Ishikawa (cell line): ENCODE results near the gene SAXO1.
A peak's percentile ranks its signal among the peaks of the same experiment; 100 is the strongest.

Experiments used
- CEBPB ChIP-seq: IDR thresholded peaks from 2 replicates; pipeline ENCODE4 v1.6.1; 2012
- CREB1 ChIP-seq: IDR thresholded peaks from 2 replicates; pipeline ENCODE4 v1.6.1; 2012; ENCODE audit warnings: low read depth
- EGR1 ChIP-seq: IDR thresholded peaks from 2 replicates; pipeline ENCODE4 v1.6.1; 2012
- EP300 ChIP-seq: IDR thresholded peaks from 2 replicates; pipeline ENCODE4 v1.6.1; 2012; ENCODE audit warnings: borderline replicate concordance
- FOXM1 ChIP-seq: IDR thresholded peaks from 2 replicates; pipeline ENCODE4 v1.6.1; 2012; ENCODE audit warnings: low read depth, borderline replicate concordance
- MAX ChIP-seq: IDR thresholded peaks from 2 replicates; pipeline ENCODE4 v1.6.1; 2012
- NFIC ChIP-seq: IDR thresholded peaks from 2 replicates; pipeline ENCODE4 v1.6.1; 2012
- RAD21 ChIP-seq: IDR thresholded peaks from 2 replicates; pipeline ENCODE4 v1.6.1; 2012; ENCODE audit warnings: low read depth
- REST ChIP-seq: IDR thresholded peaks from 2 replicates; pipeline ENCODE4 v1.6.1; 2012; ENCODE audit warnings: low read depth, mild to moderate bottlenecking
- TAF1 ChIP-seq: IDR thresholded peaks from 2 replicates; pipeline ENCODE4 v1.6.1; 2012; ENCODE audit warnings: low read depth, mild to moderate bottlenecking
- TCF12 ChIP-seq: IDR thresholded peaks from 2 replicates; pipeline ENCODE4 v1.6.1; 2012; ENCODE audit warnings: low read depth
- TEAD4 ChIP-seq: IDR thresholded peaks from 2 replicates; pipeline ENCODE4 v1.6.1; 2012
- USF1 ChIP-seq: IDR thresholded peaks from 2 replicates; pipeline ENCODE4 v1.6.1; 2012
- YY1 ChIP-seq: IDR thresholded peaks from 2 replicates; pipeline ENCODE4 v1.6.1; 2012; ENCODE audit warnings: low read depth
- ZBTB7A ChIP-seq: IDR thresholded peaks from 2 replicates; pipeline ENCODE4 v1.6.1; 2012; ENCODE audit warnings: low read depth

The SAXO1 gene

DNA sequence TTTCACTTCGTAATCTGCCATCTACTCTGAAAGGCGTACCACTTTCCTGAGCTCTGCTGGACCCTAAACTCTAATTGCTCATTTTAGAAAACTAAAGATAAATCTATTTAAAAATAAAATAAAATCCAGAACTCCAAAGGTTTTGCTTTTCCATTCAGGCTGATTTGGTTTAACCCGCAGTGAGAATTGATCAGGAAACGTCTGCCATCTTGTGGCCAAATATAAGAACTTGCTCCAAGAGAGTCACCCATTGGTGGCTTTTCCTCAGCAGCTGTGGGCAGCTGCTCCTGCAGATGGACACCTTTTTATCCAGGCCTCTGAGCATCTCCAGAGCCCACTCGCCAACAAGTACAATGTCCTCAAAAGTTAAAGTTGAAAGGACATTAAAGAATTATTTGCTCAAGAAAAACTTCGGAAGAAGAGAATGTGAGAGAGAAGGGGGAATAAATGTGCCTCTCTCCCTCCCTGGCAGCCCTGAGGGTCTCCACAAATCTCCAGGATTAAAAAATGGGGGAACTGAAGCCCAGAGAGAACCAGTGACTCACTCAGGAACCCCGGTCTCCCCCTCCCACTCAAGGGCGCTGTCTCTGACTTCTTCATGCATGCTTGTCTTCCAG lies 4.1 kb downstream of the SAXO1 start:
- TF ChIP-seq ZBTB7A = no peak
- peak; percentile 80 for TF ChIP-seq RAD21
- TF ChIP-seq NFIC = no peak
- TF ChIP-seq CREB1 = no peak
- no peak for TF ChIP-seq REST
- TF ChIP-seq MAX = no peak
- no peak for TF ChIP-seq TCF12

- TF ChIP-seq USF1 = no peak
- no peak for TF ChIP-seq FOXM1
- no peak for TF ChIP-seq YY1
- TF ChIP-seq EP300 = no peak
- TF ChIP-seq TCF12 = no peak
- no peak for TF ChIP-seq ZBTB7A
- no peak for TF ChIP-seq EGR1
- TF ChIP-seq TAF1 = no peak
- TF ChIP-seq TEAD4 = no peak
- TF ChIP-seq NFIC = no peak
- TF ChIP-seq CEBPB = no peak
- TF ChIP-seq REST = no peak
- no peak for TF ChIP-seq RAD21
- TF ChIP-seq MAX = no peak
- no peak for TF ChIP-seq CREB1
Measured at GRCh38 chr9:19027825-19028224, 5.2 kb downstream of the SAXO1 start.

DNA sequence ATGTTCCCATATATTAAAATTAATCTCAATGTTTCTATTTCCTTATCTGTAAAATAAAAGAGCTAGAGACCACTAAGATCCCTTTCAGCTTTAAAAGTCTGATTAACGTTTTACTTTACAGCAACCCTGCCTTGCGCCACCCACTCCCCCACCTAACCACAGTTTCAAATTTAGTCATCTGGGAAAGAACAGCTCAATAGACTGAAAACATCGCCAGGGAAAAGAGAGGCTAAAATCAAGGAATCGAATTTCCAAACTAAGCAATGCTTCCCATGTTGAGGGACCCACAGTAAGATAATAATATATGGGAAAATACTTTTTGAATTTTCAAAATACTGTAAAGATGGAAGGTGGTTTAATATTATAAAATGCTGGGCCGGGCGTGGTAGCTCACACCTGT lies 6.6 kb downstream of the SAXO1 start:
- TF ChIP-seq ZBTB7A (no peak), CEBPB (no peak), USF1 (no peak), MAX (no peak), FOXM1 (no peak), TCF12 (no peak), NFIC (no peak), TEAD4 (no peak), REST (no peak), YY1 (no peak), RAD21 (no peak), TAF1 (no peak), EP300 (no peak)

- TF ChIP-seq TEAD4 (no peak), RAD21 (no peak), MAX (no peak), FOXM1 (no peak), USF1 (no peak), EP300 (no peak), TCF12 (no peak), YY1 (no peak), TAF1 (no peak), REST (no peak), CREB1 (no peak), EGR1 (no peak), ZBTB7A (no peak), NFIC (no peak), CEBPB (no peak)
Measured at GRCh38 chr9:19023078-19023477, 9.9 kb downstream of the SAXO1 start.
